ENCODE data around the gene C19orf53.

The C19orf53 gene

GRCh38 chr19:13826652-13827235, 52.5 kb downstream of the C19orf53 start:
- DNase-seq (ENCODE audit: low read depth in 2 of 2): no peak

GRCh38 chr19:13827656-13828055, 53.4 kb downstream of the C19orf53 start:
- DNase-seq (ENCODE audit: low read depth in 2 of 2): no peak

Measured in stimulated activated CD4-positive, alpha-beta T cell treated with anti-CD3 and anti-CD28 coated beads, Interleukin-12 subunit alpha, Interleukin-12 subunit beta, amount 100 ng/mL, for 24 hours (primary cell).